K562 (cell line): ENCODE results near the gene INHA. TPM values are rescaled to one million over a fixed set of nuclear protein-coding genes. Genes with fewer than 3 reads are reported as not detected.

Source experiments
- ARHGAP35 ChIP-seq: fragments of 450-650 bp; IDR thresholded peaks from 2 replicates; pipeline ENCODE4 v1.6.1; 2018; ENCODE audit not compliant: partially characterized antibody
- CEBPG ChIP-seq, 3 experiments: fragments of 200-800 bp in 1 of 3; sonication (Bioruptor generic) in 1 of 3; sonication (generic) in 1 of 3; formaldehyde crosslinking in 1 of 3; IDR thresholded peaks in 2 of 3; conservative IDR thresholded peaks in 1 of 3; 2 replicates each; pipeline versions ENCODE4 v1.6.1 to v1.8.0; 2016 to 2022; ENCODE audit warnings: missing compliant biosample characterization in 2 of 3, missing genetic modification characterization in 2 of 3, mild to moderate bottlenecking in 1 of 3, missing genetic modification reagents in 1 of 3
- E2F5 ChIP-seq: sonication (generic); formaldehyde crosslinking; IDR thresholded peaks from 2 replicates; pipeline ENCODE4 v1.8.0; 2022; ENCODE audit warnings: mild to moderate bottlenecking, missing genetic modification reagents
- ETV5 ChIP-seq: sonication (generic); formaldehyde crosslinking; IDR thresholded peaks from 2 replicates; pipeline ENCODE4 v1.4.0; 2020; ENCODE audit warnings: low read depth, mild to moderate bottlenecking, missing genetic modification reagents
- EZH2 ChIP-seq: IDR thresholded peaks from 2 replicates; pipeline ENCODE4 v1.6.1; 2012; ENCODE audit warnings: low read depth, mild to moderate bottlenecking, inconsistent platforms, low read length, borderline replicate concordance
- FOS ChIP-seq: IDR thresholded peaks from 3 replicates; pipeline ENCODE4 v1.6.1; 2011; ENCODE audit not compliant: insufficient read length; ENCODE audit errors: extremely low read depth
- MYBL2 ChIP-seq, 2 experiments: fragments of 450-650 bp in 1 of 2; sonication (generic) in 1 of 2; formaldehyde crosslinking in 1 of 2; IDR thresholded peaks; 2 replicates each; pipeline versions ENCODE4 v1.6.1 to v1.8.1; 2017 to 2022; ENCODE audit warnings: borderline replicate concordance in 1 of 2, inconsistent platforms in 1 of 2, low read depth in 1 of 2, mild to moderate bottlenecking in 1 of 2, missing genetic modification reagents in 1 of 2, moderate library complexity in 1 of 2
- NELFE ChIP-seq: IDR thresholded peaks from 2 replicates; pipeline ENCODE4 v1.6.1; 2011; ENCODE audit warnings: mild to moderate bottlenecking; ENCODE audit not compliant: insufficient read depth, insufficient read length
- NFIX ChIP-seq: fragments of 250-450 bp; sonication (Bioruptor Pico); IDR thresholded peaks from 2 replicates; pipeline ENCODE4 v1.4.0; 2020; ENCODE audit warnings: low read depth, mild to moderate bottlenecking, moderate library complexity
- NFYB ChIP-seq: IDR thresholded peaks from 2 replicates; pipeline ENCODE4 v1.6.1; 2011; ENCODE audit warnings: mild to moderate bottlenecking, moderate library complexity; ENCODE audit not compliant: insufficient read length; ENCODE audit errors: extremely low read depth
- NR0B1 ChIP-seq: fragments of 450-650 bp; IDR thresholded peaks from one replicate; pipeline ENCODE4 v1.6.1; 2018; ENCODE audit warnings: mild to moderate bottlenecking, moderate library complexity; ENCODE audit not compliant: partially characterized antibody
- PHF21A ChIP-seq: fragments of 450-650 bp; IDR thresholded peaks from 2 replicates; pipeline ENCODE4 v1.6.1; 2017; ENCODE audit warnings: low read depth, borderline replicate concordance
- PTBP1 ChIP-seq: fragments of 200-400 bp; formaldehyde crosslinking; IDR thresholded peaks from 2 replicates; pipeline ENCODE4 v1.6.1; 2017; ENCODE audit warnings: low read depth, low read length
- PTTG1 ChIP-seq: fragments of 450-650 bp; IDR thresholded peaks from 2 replicates; pipeline ENCODE4 v1.6.1; 2016; ENCODE audit warnings: low read depth, mild to moderate bottlenecking, missing genetic modification characterization, missing compliant biosample characterization
- RFX1 ChIP-seq: fragments of 450-650 bp; IDR thresholded peaks from 2 replicates; pipeline ENCODE4 v1.6.1; 2016; ENCODE audit warnings: mild to moderate bottlenecking, moderate library complexity
- SIX5 ChIP-seq, 2 experiments: IDR thresholded peaks; 2 replicates each; pipeline ENCODE4 v1.6.1; 2011; ENCODE audit warnings: low read length in 2 of 2, borderline replicate concordance in 1 of 2, low read depth in 1 of 2, mild to moderate bottlenecking in 1 of 2, moderate library complexity in 1 of 2; ENCODE audit not compliant: insufficient read depth in 1 of 2
- SPI1 ChIP-seq: IDR thresholded peaks from 2 replicates; pipeline ENCODE4 v1.6.1; 2011; ENCODE audit warnings: low read depth, low read length, control low read depth, borderline replicate concordance
- TCF3 ChIP-seq: sonication (generic); formaldehyde crosslinking; IDR thresholded peaks from 2 replicates; pipeline ENCODE4 v1.4.0; 2020; ENCODE audit warnings: mild to moderate bottlenecking, missing genetic modification reagents
- TFE3 ChIP-seq: fragments of 450-650 bp; formaldehyde crosslinking; IDR thresholded peaks from 2 replicates; pipeline ENCODE4 v1.4.0; 2020; ENCODE audit warnings: mild to moderate bottlenecking, mixed read lengths
- THRA ChIP-seq: fragments of 450-650 bp; IDR thresholded peaks from 2 replicates; pipeline ENCODE4 v1.6.1; 2017; ENCODE audit warnings: mild to moderate bottlenecking, moderate library complexity
- polyA plus RNA-seq, 8 experiments: library from polyadenylated mRNA; depleted of rRNA in 4 of 8; stranded (reverse) in 5 of 8; unstranded in 3 of 8; fragments of >200 nt; fragmentation: Nextera tagmentation in 2 of 8; fragmentation: Illumina TruSeq in 1 of 8; extraction: Ambion mirVana in 2 of 8; extraction: Trizol in 1 of 8; gene quantifications; 2 replicates each; pipeline versions ENCODE4 v1.2.1 to v1.2.3, GENCODE V29; 2011 to 2014; ENCODE audit warnings: inconsistent platforms in 1 of 8, missing spikeins in 1 of 8
- total RNA-seq, 7 experiments: library from RNA; depleted of rRNA in 6 of 7; stranded (reverse); fragments of >200 nt in 6 of 7; fragmentation: Illumina TruSeq in 2 of 7; extraction: Trizol in 2 of 7; gene quantifications; 2 replicates each; pipeline versions ENCODE4 v1.2.1 to v1.2.3, GENCODE V29; 2011 to 2021; ENCODE audit warnings: low replicate concordance in 1 of 7

The INHA gene
- total and polyA plus RNA-seq, 9 of the 15 experiments (the other 6 are each of a cell fraction or from before 2014, with no cell fraction given), result 0.07 to 1.9 (median 0.40) TPM

GRCh38 chr2:219571311-219572236, 536 bp upstream of the INHA start, which contains the start of gene OBSL1 (continued):
- TF ChIP-seq THRA, result peak; percentile 88
- no peak for TF ChIP-seq NFIX (CRISPR knock-in tag)
- TF ChIP-seq NR0B1, result no peak
- no peak for TF ChIP-seq E2F5 (CRISPR knock-in tag)
- no peak for TF ChIP-seq EZH2
- no peak for TF ChIP-seq NFYB
- no peak for TF ChIP-seq FOS
- TF ChIP-seq NELFE, result no peak
- peak; percentile 88 for TF ChIP-seq TCF3 (CRISPR knock-in tag)
- no peak for TF ChIP-seq RFX1
- TF ChIP-seq PHF21A, result no peak
- no peak for TF ChIP-seq PTBP1
- no peak for TF ChIP-seq PTTG1 (tag)
- TF ChIP-seq SIX5 (IDR thresholded peaks at IDR 0.05; ENCODE audit: borderline replicate concordance in 1 of 2, insufficient read depth in 1 of 2, low read depth in 1 of 2, low read length in 2 of 2), result no peak
- TF ChIP-seq TFE3 (CRISPR knock-in tag), result no peak
- no peak for TF ChIP-seq ARHGAP35
- no peak for TF ChIP-seq CEBPG (CRISPR knock-in tag; IDR thresholded peaks at IDR 0.05)
- TF ChIP-seq CEBPG (tag; conservative IDR thresholded peaks at IDR 0.05 in 1 of 2, IDR thresholded peaks at IDR 0.05 in 1 of 2), result no peak
- no peak for TF ChIP-seq SPI1
- TF ChIP-seq MYBL2 (IDR thresholded peaks at IDR 0.05; ENCODE audit: low read depth), result no peak
- TF ChIP-seq MYBL2 (CRISPR knock-in tag; IDR thresholded peaks at IDR 0.05; ENCODE audit: borderline replicate concordance), result no peak
- peak; percentile 51; the same call in 1 of the 2 replicates for TF ChIP-seq ETV5 (CRISPR knock-in tag)
